Gastrocnemius medialis (tissue), 4 donors: ENCODE data around the gene FOSB.

ENCODE experiments used
- POLR2A ChIP-seq, 2 donors: fragments of 450-650 bp; IDR thresholded peaks; one replicate each; pipeline ENCODE4 v1.6.1; 2017; ENCODE audit warnings: antibody characterized with exemption in 2 of 2, mild to moderate bottlenecking in 2 of 2, moderate library complexity in 2 of 2
- TF ChIP-seq, protein P1 (sequence below), 5 experiments: fragments of 450-650 bp in 3 of 5; fragments of 200-600 bp in 2 of 5; sonication (generic) in 2 of 5; IDR thresholded peaks in 4 of 5; conservative IDR thresholded peaks in 1 of 5; 1 replicate in 4 of 5; 2 replicates in 1 of 5; pipeline ENCODE4 v1.5.1; 2016 to 2019; ENCODE audit warnings: antibody characterized with exemption in 5 of 5, mild to moderate bottlenecking in 3 of 5, moderate library complexity in 3 of 5

DNA sequence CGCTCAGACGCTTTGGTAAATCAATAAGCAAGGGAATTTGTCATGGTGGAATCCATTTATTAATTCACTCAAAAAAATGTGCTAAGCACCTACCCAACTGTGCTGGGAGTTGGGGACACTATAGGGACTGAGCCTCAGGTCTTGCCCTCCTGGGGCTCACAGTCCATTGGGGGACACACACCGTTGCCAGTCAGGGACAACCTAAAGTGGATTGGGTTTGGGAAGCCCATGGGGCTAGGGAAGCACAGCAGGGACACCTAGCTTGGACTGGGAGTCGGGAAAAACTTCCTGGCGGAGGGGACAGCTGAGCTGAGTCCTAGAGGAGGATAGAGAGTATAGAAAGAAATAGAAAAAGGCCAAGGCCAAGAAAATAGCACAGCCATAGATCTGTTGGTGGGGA is 8.5 kb downstream of the FOSB start:
- TF ChIP-seq, protein P1, sequence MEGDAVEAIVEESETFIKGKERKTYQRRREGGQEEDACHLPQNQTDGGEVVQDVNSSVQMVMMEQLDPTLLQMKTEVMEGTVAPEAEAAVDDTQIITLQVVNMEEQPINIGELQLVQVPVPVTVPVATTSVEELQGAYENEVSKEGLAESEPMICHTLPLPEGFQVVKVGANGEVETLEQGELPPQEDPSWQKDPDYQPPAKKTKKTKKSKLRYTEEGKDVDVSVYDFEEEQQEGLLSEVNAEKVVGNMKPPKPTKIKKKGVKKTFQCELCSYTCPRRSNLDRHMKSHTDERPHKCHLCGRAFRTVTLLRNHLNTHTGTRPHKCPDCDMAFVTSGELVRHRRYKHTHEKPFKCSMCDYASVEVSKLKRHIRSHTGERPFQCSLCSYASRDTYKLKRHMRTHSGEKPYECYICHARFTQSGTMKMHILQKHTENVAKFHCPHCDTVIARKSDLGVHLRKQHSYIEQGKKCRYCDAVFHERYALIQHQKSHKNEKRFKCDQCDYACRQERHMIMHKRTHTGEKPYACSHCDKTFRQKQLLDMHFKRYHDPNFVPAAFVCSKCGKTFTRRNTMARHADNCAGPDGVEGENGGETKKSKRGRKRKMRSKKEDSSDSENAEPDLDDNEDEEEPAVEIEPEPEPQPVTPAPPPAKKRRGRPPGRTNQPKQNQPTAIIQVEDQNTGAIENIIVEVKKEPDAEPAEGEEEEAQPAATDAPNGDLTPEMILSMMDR (IDR thresholded peaks at IDR 0.05 in 4 of 5, conservative IDR thresholded peaks at IDR 0.05 in 1 of 5): no peak
- no peak for TF ChIP-seq POLR2A (IDR thresholded peaks at IDR 0.05)
